HG03097 (cell line): ENCODE results near the gene CCNF.
"Not testable (repeated sequence)": the region's sequence is repeated elsewhere in the genome, so short reads cannot be mapped to it uniquely, and the experiment has no call there.

ENCODE experiments used
- ATAC-seq: cut with Tn5 transposase; IDR thresholded peaks from one replicate; pipeline ENCODE4 v1.9.1; 2021; ENCODE audit not compliant: unreplicated experiment, low FRiP score

Gene CCNF

GRCh38 chr16:2428051-2428783 lies 1.0 kb upstream of the CCNF start:
- no peak for ATAC-seq

- ATAC-seq = no peak
These were observed 538 bp upstream of the CCNF start for GRCh38 chr16:2428784-2429033.

GRCh38 chr16:2429771-2430663 lies 770 bp downstream of the CCNF start:
- no peak for ATAC-seq

- no peak for ATAC-seq
These were observed 3.0 kb downstream of the CCNF start for GRCh38 chr16:2432286-2432685.

GRCh38 chr16:2432801-2433505 lies 3.7 kb downstream of the CCNF start:
- no peak for ATAC-seq

GRCh38 chr16:2435236-2435635 lies 6.0 kb downstream of the CCNF start:
- not testable (repeated sequence) for ATAC-seq

- ATAC-seq = no peak
These were observed 6.9 kb downstream of the CCNF start for GRCh38 chr16:2436110-2436509.

- no peak for ATAC-seq
These were observed 8.0 kb downstream of the CCNF start for GRCh38 chr16:2437032-2437790.

GRCh38 chr16:2438121-2438520 lies 8.9 kb downstream of the CCNF start:
- ATAC-seq = no peak

GRCh38 chr16:2439598-2439997 lies 10.4 kb downstream of the CCNF start:
- no peak for ATAC-seq

GRCh38 chr16:2441143-2441804 lies 12.0 kb downstream of the CCNF start:
- ATAC-seq = not testable (repeated sequence)

GRCh38 chr16:2443555-2443954 lies 14.3 kb downstream of the CCNF start:
- no peak for ATAC-seq

GRCh38 chr16:2447920-2448583 lies 18.8 kb downstream of the CCNF start:
- ATAC-seq = no peak

GRCh38 chr16:2449118-2449517 lies 19.9 kb downstream of the CCNF start:
- ATAC-seq = no peak

- no peak for ATAC-seq
These were observed 21.3 kb downstream of the CCNF start for GRCh38 chr16:2450535-2450934.

- ATAC-seq = no peak
These were observed 21.7 kb downstream of the CCNF start for GRCh38 chr16:2450975-2451381.

- ATAC-seq = no peak
These were observed 22.6 kb downstream of the CCNF start for GRCh38 chr16:2451851-2452320.

- no peak for ATAC-seq
These were observed 23.4 kb downstream of the CCNF start for GRCh38 chr16:2452650-2453049.

GRCh38 chr16:2455081-2455845 lies 26.0 kb downstream of the CCNF start:
- ATAC-seq = no peak
